T-helper 1 cell treated with Interleukin-12 subunit alpha and Interleukin-12 subunit beta and Interleukin-4 antibody, amounts not matched to agents 30 μg/mL and 1 μg/mL, for 36 hours (primary cell): ENCODE measurements around the gene CEP41.
A peak's percentile ranks its signal among the peaks of the same experiment; 100 is the strongest.

Experiments used
- H3K27ac Mint-ChIP-seq: one replicate; pipeline ENCODE4 v1.8.0; 2021; ENCODE audit warnings: mild to moderate bottlenecking, mixed read lengths
- H3K27me3 Mint-ChIP-seq: one replicate; pipeline ENCODE4 v1.8.0; 2021; ENCODE audit warnings: low read depth, mixed read lengths
- H3K36me3 Mint-ChIP-seq: one replicate; pipeline ENCODE4 v1.8.0; 2021; ENCODE audit warnings: low read depth, mixed read lengths
- H3K4me1 Mint-ChIP-seq: one replicate; pipeline ENCODE4 v1.8.0; 2021; ENCODE audit warnings: low read depth, mixed read lengths
- H3K4me3 Mint-ChIP-seq: one replicate; pipeline ENCODE4 v1.8.0; 2021; ENCODE audit warnings: mild to moderate bottlenecking, moderate library complexity, mixed read lengths
- H3K9me3 Mint-ChIP-seq: one replicate; pipeline ENCODE4 v1.8.0; 2021; ENCODE audit warnings: mixed read lengths

CEP41 gene

DNA sequence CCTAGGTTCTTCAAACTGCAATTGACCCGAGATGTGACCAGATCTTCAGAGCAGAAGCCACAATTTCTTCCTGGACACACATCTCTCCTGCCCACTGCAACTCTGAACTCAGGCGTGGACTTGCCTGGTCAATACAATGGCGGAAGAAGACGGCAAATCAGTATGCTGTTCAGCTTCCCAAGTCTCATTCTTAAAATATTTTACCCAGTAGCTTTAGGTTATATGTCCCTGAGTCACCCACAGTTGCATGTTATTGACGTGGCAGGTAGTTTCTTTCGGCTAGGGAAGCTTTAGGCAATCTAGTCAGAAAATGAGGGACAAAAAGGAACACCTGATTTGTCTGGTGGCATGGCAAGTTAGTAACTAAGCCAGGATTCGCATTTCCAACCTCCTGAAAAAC is 22.5 kb downstream of the CEP41 start:
- Mint-ChIP-seq H3K27me3 (no peaks in the 10 kb centered on the region), H3K27ac (no peak overlapping the region), H3K36me3 (peaks cover 7% of the 10 kb centered on the region), H3K9me3 (no peaks in the 10 kb centered on the region), H3K4me1 (peaks cover 45% of the 10 kb centered on the region), H3K4me3 (no peak overlapping the region)

DNA sequence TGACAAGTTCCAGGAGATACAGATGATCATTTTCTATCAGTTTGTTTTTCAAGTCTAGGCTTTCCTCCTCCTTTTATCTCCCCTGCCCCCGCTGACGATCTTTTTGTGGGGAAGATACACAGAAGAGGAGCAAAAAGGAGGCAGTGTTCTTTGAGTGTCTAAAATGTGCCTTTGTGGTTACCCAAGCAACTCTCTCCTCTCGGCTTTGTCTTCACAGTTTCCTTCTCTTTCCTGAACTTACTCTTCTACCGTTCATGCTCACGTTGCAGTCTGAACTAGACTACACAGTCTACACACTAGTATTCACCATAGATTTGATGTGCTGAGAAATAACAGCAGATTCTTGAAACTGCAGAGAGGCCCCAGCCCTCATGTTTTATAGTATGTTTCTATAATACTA is 23.6 kb downstream of the CEP41 start:
- Mint-ChIP-seq H3K27me3 (no peaks in the 10 kb centered on the region), H3K27ac (peak overlapping the region; percentile 0), H3K4me1 (peaks cover 41% of the 10 kb centered on the region), H3K4me3 (peak overlapping the region; percentile 22), H3K9me3 (no peaks in the 10 kb centered on the region), H3K36me3 (peaks cover 7% of the 10 kb centered on the region)

DNA sequence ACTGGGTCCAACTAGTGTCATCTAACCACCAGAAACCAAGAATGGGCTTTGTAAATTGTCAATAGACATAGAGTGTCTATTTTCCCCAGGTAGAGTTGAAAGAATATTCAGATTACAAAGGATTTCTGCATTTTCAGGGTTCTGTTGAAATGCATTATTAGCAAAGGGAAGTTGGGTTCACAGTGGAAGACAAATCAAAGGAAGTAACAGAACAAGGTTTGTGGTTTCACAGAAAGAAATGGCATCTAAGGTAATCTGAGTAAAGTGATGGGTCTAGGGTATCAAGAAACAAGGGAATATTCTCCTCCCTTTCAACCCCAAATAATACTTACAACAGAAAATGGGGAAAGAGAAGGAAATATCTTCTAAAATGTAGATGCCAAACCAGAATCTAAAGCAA is 25.8 kb downstream of the CEP41 start:
- H3K4me3 Mint-ChIP-seq, result no peak overlapping the region
- no peaks in the 10 kb centered on the region for H3K9me3 Mint-ChIP-seq
- H3K4me1 Mint-ChIP-seq, result peaks cover 33% of the 10 kb centered on the region
- no peaks in the 10 kb centered on the region for H3K27me3 Mint-ChIP-seq
- H3K27ac Mint-ChIP-seq, result no peak overlapping the region
- peaks cover 7% of the 10 kb centered on the region for H3K36me3 Mint-ChIP-seq

DNA sequence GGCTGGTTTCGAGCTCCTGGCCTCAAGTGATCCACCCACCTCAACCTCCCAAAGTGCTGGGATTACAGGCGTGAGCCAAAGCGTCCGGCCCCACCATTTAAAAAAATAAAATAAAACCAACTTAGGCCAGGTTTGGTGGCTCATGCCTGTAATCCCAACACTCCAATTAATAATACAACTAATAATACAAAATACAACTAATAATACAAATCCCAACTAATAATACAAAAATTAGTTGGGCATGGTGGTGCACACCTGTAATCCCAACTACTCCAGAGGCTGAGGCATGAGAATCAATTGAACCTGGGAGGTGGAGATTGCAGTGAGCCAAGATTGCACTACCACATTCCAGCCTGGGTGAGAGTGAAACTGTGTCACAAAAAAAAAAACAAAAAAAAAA is 27.6 kb downstream of the CEP41 start:
- Mint-ChIP-seq H3K27ac (no peak overlapping the region), H3K9me3 (no peaks in the 10 kb centered on the region), H3K4me1 (peaks cover 29% of the 10 kb centered on the region), H3K27me3 (no peaks in the 10 kb centered on the region), H3K4me3 (no peak overlapping the region), H3K36me3 (peaks cover 4% of the 10 kb centered on the region)

DNA sequence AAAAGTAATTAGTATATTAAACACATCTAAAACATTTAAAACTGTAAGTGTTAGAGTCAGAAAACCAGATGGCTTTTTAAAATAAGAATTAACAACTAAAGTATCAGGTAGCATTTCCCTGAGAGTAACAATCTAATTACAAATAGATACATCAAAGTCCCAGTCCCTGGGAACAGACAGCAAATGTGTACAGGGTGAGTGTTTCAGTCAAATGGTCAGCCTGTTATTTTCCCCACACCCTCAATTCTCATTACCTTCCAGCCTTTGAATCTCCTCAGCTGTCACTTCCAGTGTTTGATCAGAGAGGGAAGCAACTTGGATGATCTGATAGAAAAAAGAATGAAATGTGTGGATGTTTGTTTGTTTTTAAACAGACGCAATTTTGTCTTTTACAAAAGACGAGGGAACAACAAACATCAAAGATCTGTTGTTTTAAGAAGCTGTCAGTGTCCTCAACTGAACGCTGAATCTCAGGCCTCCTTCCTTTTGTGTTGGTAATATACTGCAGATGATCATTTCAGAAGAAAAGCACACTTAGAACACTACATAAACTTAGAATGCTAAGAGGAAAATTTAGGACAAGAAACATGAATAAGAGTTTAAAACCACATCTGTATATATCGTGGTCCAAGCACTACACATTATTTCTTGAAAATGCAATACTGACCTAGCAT is 29.8 kb downstream of the CEP41 start:
- Mint-ChIP-seq H3K36me3 (peaks cover 4% of the 10 kb centered on the region), H3K27ac (no peak overlapping the region), H3K4me1 (peaks cover 10% of the 10 kb centered on the region), H3K27me3 (no peaks in the 10 kb centered on the region), H3K9me3 (no peaks in the 10 kb centered on the region), H3K4me3 (no peak overlapping the region)

DNA sequence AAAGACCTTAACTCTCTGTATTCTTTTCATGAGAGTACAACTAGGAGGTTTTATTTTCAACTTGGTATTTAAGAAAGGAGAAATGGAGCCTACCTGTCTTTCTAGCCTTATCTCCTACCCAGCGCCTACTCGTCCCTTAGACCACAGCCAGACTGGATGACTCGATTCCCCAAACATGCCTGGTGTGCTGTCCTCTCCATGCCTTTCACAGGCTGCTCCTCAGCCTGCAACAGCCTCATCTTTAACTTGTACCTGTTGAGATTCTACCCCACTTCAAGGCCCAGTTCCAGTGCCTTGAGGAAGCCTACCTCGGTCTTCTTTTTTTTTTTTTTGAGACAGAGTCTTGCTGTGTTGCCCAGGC is 31.1 kb downstream of the CEP41 start:
- Mint-ChIP-seq H3K9me3 (no peaks in the 10 kb centered on the region), H3K4me3 (no peak overlapping the region), H3K27me3 (no peaks in the 10 kb centered on the region), H3K4me1 (peaks cover under 1% of the 10 kb centered on the region), H3K27ac (no peak overlapping the region), H3K36me3 (no peaks in the 10 kb centered on the region)

DNA sequence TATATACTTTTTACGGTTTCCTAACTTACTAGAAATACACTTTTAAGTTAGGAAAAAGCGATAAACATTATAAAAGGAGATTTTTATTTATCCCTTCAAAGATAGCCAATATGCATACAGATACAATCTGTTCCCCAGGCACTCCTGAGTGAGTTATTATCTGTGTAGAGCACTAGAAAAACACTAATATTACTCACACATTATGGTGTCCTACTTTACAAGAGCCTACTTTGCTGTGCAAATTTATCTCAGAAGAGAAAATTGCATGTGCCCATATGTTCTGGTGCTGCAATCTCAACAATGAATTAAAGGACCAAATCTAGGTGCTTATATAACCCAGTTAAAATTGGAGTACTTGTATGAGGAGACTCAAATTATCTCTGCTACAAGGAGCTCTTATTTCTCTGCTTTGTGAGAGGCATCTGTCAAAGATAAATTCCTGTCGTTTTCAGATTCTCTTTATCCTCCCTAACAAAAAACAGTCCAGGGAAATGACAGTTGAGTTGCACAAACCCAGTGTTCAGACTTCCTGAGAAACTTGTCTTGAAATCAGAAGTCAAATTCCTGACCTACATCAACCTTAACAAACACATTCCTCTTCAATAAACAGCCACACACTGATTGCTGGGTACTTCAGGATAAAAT is 31.6 kb downstream of the CEP41 start:
- Mint-ChIP-seq H3K4me1 (no peaks in the 10 kb centered on the region), H3K36me3 (no peaks in the 10 kb centered on the region), H3K27ac (no peak overlapping the region), H3K4me3 (no peak overlapping the region), H3K9me3 (no peaks in the 10 kb centered on the region), H3K27me3 (no peaks in the 10 kb centered on the region)

DNA sequence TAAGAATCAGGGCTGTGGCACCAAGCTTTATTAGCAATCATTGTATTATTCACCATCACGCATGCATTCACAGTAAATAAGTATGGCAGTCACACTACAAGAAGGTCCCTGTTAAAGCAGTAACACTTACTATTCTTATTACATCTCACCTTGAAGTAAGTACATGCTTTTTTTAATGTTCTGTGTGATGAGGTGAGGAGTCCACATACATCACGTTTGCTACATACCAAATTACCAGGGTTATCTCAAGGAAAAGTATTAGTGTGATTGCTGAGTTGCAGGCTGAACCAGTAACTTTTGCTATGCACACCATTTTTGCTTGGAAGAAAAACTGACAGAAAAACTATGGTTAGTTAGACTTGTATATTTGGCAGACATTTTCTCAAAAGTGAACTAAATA is 35.8 kb downstream of the CEP41 start:
- Mint-ChIP-seq H3K27ac (no peak overlapping the region), H3K27me3 (no peaks in the 10 kb centered on the region), H3K9me3 (no peaks in the 10 kb centered on the region), H3K36me3 (peaks cover 7% of the 10 kb centered on the region), H3K4me3 (no peak overlapping the region), H3K4me1 (no peaks in the 10 kb centered on the region)

DNA sequence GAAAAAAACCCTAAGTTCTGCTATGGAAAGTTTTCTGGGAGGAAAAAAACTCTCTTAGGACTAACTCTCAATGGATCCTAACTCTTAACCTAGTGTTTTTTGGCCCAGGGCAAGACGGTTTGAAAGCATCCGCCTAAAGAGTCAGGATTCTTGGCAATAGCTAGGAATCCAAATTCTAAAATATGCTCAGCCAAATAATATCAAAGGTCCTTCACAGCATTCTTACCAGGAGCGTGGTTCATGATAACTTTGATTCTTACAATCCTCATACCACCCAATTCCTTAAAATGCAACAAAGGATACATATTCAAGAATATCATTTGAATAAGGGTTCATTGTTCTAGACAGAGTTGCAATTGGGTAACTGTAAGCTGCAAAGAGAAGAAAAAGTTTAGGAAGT is 39.2 kb downstream of the CEP41 start:
- no peaks in the 10 kb centered on the region for H3K27me3 Mint-ChIP-seq
- H3K27ac Mint-ChIP-seq, result no peak overlapping the region
- H3K36me3 Mint-ChIP-seq, result peaks cover 12% of the 10 kb centered on the region
- H3K4me1 Mint-ChIP-seq, result peaks cover 2% of the 10 kb centered on the region
- no peaks in the 10 kb centered on the region for H3K9me3 Mint-ChIP-seq
- no peak overlapping the region for H3K4me3 Mint-ChIP-seq

DNA sequence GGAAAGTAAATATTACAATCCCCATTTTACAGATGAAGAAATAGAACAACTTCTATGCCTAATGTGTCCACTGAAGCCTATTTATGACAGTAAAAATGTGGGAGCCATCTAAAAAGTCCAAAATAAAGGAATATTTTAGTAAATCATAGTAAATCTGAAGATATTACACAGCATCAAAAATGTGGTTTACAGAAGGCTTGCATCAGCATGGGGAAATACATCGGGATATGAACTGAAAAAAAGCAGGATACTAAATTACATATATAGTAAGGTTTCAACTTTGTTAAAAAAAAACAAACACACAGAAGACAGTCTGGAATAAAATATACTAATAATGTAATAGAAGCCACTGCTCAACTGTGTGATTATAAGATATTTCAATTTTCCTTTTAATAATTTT is 39.7 kb downstream of the CEP41 start:
- H3K27me3 Mint-ChIP-seq, result no peaks in the 10 kb centered on the region
- no peak overlapping the region for H3K27ac Mint-ChIP-seq
- H3K36me3 Mint-ChIP-seq, result peaks cover 12% of the 10 kb centered on the region
- H3K4me3 Mint-ChIP-seq, result no peak overlapping the region
- H3K9me3 Mint-ChIP-seq, result no peaks in the 10 kb centered on the region
- H3K4me1 Mint-ChIP-seq, result peaks cover 2% of the 10 kb centered on the region

DNA sequence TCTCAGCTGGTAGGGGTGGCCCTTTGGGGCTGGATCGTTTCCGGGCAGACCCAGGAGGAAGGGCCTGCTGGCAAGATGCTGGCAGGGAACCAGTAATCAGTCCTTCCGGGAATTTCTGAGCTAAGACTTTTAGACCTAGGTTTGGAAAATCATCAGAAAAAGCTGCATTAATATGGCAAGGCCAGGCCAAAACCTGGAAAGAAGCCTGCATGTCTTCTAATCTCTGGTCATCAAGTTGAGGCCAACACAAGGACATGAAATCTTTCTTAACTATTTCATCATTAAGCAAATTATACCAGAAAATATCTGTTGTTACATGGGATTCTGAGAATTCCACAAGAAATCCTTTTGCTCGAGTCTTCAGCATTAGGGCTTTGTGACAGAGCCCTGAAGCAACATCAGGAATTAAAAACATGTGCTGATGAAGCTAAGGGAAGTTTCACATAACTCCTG is 40.7 kb downstream of the CEP41 start:
- H3K27ac Mint-ChIP-seq, result no peak overlapping the region
- H3K9me3 Mint-ChIP-seq, result no peaks in the 10 kb centered on the region
- peaks cover 4% of the 10 kb centered on the region for H3K4me1 Mint-ChIP-seq
- H3K36me3 Mint-ChIP-seq, result peaks cover 12% of the 10 kb centered on the region
- no peak overlapping the region for H3K4me3 Mint-ChIP-seq
- no peaks in the 10 kb centered on the region for H3K27me3 Mint-ChIP-seq

DNA sequence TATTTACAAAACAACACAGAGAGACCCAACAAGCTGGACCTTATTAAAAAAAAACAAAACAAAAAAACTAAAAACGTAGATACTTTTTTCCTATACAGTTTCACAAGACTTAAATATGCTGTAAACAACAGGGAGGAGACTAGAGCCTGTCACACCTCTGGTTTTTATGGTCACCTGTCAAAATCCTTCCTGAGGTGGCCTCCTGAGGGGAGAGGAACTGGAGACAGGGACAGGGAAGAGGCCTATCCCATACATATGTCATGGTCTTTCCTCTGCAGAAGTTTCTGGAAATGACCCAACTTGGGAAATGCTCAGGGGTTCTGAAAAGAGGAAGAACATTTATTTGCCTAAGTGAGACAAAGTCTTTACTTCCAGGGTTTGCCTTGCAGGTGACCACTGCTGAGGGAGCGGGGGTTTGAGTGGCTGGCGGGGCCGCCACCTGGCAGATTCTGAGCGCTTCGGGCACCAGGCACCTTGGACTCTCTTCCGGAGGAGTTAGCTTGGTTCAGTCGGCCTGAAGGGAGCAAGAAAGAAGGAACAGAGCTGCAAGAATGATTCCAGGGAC is 42.2 kb downstream of the CEP41 start:
- Mint-ChIP-seq H3K9me3 (no peaks in the 10 kb centered on the region), H3K27me3 (no peaks in the 10 kb centered on the region), H3K36me3 (peaks cover 12% of the 10 kb centered on the region), H3K4me1 (peaks cover 15% of the 10 kb centered on the region), H3K4me3 (no peak overlapping the region), H3K27ac (no peak overlapping the region)

DNA sequence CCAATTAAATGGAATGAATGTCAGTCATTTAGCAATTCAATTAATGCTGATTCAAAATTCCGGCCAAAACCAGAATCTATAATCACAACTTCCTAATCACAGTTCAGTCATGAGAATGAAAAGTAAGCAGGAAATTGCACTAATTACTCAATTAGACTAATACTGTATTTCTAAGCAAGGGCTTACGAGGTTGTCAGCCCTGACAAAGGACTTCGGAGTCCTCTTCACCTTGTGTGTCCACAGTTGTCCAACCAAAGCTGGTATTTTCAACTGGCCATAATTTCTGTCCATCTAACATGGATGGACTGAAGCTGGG is 43.1 kb downstream of the CEP41 start:
- Mint-ChIP-seq H3K9me3 (no peaks in the 10 kb centered on the region), H3K36me3 (peaks cover 9% of the 10 kb centered on the region), H3K4me3 (no peak overlapping the region), H3K27ac (no peak overlapping the region), H3K27me3 (no peaks in the 10 kb centered on the region), H3K4me1 (peaks cover 15% of the 10 kb centered on the region)

DNA sequence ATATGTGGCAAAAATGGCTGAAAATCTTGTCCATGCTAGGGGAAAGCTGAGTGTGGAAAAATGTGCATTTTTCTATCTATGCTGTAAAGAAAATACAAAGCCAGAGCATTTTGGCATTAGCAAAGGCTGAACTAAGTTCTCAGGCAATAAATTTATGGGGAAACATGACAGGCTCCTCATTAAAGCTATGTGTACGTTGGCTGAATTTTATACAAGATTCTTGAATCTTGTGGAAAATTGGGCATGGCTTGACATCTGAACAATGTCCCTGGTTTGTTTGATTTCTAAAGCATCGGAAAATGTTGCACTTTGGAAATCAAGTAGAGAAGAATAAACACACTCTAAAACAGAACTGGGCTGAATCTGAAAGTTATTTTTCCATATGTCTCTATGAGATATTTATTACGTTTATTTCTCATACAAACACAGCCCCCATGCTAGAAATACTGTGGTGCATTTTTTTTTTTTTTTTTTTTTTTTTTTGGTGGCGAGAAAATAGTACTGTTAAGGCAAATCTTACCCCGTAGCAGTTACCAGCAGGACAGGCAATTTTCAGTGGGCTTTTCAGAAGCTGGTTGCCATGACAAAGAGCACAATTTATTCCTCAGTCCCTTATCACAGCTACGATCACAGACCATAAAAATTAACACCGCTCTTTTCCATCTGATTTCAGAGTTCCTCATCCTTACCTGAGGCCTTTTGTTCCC is 43.6 kb downstream of the CEP41 start:
- Mint-ChIP-seq H3K4me1 (peaks cover 15% of the 10 kb centered on the region), H3K27me3 (no peaks in the 10 kb centered on the region), H3K9me3 (no peaks in the 10 kb centered on the region), H3K4me3 (no peak overlapping the region), H3K27ac (no peak overlapping the region), H3K36me3 (peaks cover 5% of the 10 kb centered on the region)

DNA sequence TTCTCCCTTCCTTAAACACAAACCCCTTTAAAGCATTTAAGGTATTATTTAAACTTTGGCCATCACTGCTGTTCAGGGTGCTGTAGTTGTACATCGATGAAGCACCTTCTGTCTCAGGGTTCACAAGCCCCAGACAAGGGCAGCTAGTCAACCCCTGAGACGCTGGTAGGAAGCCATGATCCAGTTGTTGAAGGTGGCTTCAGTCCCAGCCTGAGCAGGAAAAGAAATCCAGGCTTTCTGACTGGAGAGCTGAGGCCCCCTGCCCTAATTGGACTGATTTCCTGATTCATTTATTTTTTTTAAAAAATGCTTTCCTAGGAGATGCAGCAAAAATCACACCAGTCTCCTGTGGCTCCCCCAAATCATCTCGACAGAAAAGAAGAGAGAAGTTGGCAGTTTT is 44.7 kb downstream of the CEP41 start:
- Mint-ChIP-seq H3K27me3 (no peaks in the 10 kb centered on the region), H3K4me1 (peaks cover 15% of the 10 kb centered on the region), H3K4me3 (no peak overlapping the region), H3K36me3 (peaks cover 5% of the 10 kb centered on the region), H3K9me3 (no peaks in the 10 kb centered on the region), H3K27ac (no peak overlapping the region)
